IgD-negative memory B cell (primary cell): ENCODE measurements around the gene DHRS1. TPM values are rescaled to one million over a fixed set of nuclear protein-coding genes. Genes with fewer than 3 reads are reported as not detected.

Experiments used
- H3K27ac Mint-ChIP-seq, 3 donors: one replicate each; pipeline ENCODE4 v1.8.0; 2020 to 2022; ENCODE audit warnings: mild to moderate bottlenecking in 3 of 3, mixed read lengths in 3 of 3, moderate library complexity in 1 of 3
- H3K27me3 Mint-ChIP-seq: one replicate; pipeline ENCODE4 v1.8.0; 2021; ENCODE audit warnings: mixed read lengths
- H3K36me3 Mint-ChIP-seq: one replicate; pipeline ENCODE4 v1.8.0; 2020; ENCODE audit warnings: mild to moderate bottlenecking, mixed read lengths
- H3K4me1 Mint-ChIP-seq, 3 donors: one replicate each; pipeline ENCODE4 v1.8.0; 2020 to 2022; ENCODE audit warnings: mixed read lengths in 3 of 3, mild to moderate bottlenecking in 1 of 3
- H3K4me3 Mint-ChIP-seq, 4 donors: one replicate each; pipeline ENCODE4 v1.8.0; 2020 to 2022; ENCODE audit warnings: mild to moderate bottlenecking in 4 of 4, mixed read lengths in 4 of 4, moderate library complexity in 3 of 4
- H3K9me3 Mint-ChIP-seq, 3 donors: one replicate each; pipeline ENCODE4 v1.8.0; 2020 to 2021; ENCODE audit warnings: mixed read lengths in 3 of 3, mild to moderate bottlenecking in 1 of 3
- polyA plus RNA-seq: library from polyadenylated mRNA; unstranded; fragments of 300-500 nt; fragmentation: Illumina TruSeq; gene quantifications from one replicate; pipeline ENCODE4 v1.2.3, GENCODE V29; 2021

Gene DHRS1
- polyA plus RNA-seq, 1 donor from 2014 or later, result 27.3 TPM

DNA sequence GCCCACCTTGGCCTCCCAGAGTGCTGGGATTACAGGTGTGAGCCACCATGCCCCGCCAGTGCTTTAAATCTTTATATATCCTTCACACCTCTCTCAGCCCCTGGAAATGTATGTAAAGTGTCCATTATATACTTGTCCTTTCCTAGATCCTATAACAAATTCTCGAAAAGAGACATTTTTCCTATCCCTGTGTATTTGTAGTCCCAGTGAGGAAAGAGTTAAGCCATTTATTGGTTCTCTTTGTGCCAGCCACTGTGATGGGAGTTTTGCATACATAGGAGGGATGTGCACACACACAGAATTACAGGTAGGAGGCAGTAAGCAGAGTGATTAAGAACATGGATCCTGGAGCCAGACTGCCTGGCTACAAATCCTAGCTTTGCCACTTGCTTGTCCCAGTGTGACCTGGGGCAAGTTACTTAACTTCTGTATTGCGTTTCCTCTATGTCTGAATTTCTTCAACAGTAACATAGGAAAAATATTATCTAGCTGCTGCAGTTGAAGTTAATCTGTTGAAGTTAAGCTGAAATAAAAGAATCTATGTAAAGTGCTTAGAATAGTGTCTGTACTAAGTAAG, 26.1 kb downstream of the DHRS1 start:
- H3K27ac Mint-ChIP-seq, result peak overlapping the region; percentile 63 to 99 (median 96)
- peaks cover 0 to 3% (median 0%) of the 10 kb centered on the region in 3 donors for H3K9me3 Mint-ChIP-seq
- peak overlapping the region in 3 of 4 donors; percentile 31 to 79 (median 38) for H3K4me3 Mint-ChIP-seq
- peaks cover 39 to 53% (median 46%) of the 10 kb centered on the region in 3 donors for H3K4me1 Mint-ChIP-seq
- no peaks in the 10 kb centered on the region for H3K27me3 Mint-ChIP-seq
- H3K36me3 Mint-ChIP-seq, result peaks cover 3% of the 10 kb centered on the region

DNA sequence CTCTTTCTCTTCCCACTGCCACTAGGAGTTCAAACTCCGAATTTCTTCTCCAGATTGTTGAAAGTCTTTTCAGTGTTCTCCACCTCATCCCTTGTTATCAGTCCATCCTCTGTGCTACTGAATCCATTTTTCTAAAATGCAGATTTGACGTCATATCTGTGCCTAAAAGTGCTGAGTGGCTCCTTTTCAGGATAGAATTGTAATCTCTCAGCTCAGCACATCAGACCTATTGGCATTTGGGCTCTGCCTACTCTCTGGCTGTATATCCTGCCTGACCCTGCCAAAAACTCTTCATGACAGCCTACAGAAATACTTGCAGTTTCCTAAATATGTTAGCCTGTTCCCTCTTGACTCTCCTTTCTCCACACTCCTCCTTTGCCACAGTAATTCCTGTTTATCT, 27.1 kb downstream of the DHRS1 start:
- Mint-ChIP-seq H3K4me1 (peaks cover 29 to 43% (median 37%) of the 10 kb centered on the region in 3 donors), H3K36me3 (no peaks in the 10 kb centered on the region), H3K27ac (peak overlapping the region; percentile 63 to 99 (median 96)), H3K4me3 (peak overlapping the region in 3 of 4 donors; percentile 48 to 96 (median 74)), H3K27me3 (no peaks in the 10 kb centered on the region), H3K9me3 (no peaks in the 10 kb centered on the region)

DNA sequence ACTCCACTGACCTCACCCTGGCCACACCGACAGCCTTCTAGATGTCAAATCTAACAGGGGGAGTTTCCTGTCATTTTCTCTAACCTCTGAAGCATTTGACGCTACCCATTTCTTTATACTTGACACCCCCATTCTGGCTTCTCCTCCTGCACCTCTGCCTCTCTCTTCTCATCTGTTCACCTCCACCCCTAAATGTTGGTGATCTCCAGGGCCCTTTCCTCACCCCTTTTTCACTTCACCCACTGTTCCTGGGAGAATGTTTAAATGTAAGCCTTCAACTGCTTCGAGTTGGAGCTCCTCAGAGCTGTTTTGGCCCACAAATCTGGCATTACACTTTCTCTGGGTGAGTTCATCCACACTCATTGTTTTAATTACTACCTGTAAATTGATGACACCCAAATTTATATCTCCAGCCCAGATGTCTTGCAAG, 27.7 kb downstream of the DHRS1 start:
- H3K36me3 Mint-ChIP-seq, result peaks cover 1% of the 10 kb centered on the region
- peak overlapping the region; percentile 63 to 99 (median 96) for H3K27ac Mint-ChIP-seq
- peak overlapping the region; percentile 89 to 96 (median 96) for H3K4me3 Mint-ChIP-seq
- H3K9me3 Mint-ChIP-seq, result no peaks in the 10 kb centered on the region
- H3K27me3 Mint-ChIP-seq, result no peaks in the 10 kb centered on the region
- peaks cover 24 to 40% (median 34%) of the 10 kb centered on the region in 3 donors for H3K4me1 Mint-ChIP-seq

DNA sequence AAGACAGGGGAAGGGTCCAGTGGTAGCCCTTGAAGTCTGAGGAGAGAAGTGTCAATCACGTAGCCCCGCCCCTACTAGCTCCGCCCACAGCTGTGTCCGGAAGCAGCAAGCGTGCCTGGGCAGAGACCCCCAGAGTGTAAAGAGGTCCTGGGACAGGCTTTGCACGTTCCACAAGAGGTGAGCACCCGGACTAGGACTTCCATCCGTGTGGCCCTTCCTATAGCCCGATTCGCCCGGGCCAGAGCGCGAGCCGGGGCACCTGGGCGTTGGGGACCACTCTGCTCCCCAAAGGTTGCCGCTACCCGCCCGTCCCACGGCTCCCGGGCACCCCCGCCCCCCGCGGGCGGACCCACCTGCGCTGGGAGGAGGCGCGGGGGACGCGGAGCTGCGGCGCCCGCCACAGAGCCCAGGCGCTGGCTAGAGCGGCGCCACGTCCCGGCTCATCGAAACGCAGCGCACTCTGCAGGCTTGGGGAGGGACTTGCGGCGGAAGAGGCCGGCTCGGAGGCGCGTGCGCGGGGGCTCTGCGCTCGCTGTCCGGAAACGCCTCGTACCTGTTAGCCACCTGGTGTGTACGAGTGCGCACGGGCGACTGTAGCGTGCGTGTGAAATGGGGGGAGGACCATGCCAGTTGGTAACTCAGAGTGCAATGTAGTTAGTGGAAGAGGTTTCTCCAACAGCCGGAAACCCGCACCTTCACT, 28.3 kb downstream of the DHRS1 start, which contains the start of gene RABGGTA:
TSS of gene RABGGTA (minus strand) at position 464 of the 700 bp plus-strand sequence. CDS start 482 bp downstream, outside the sequence.
- H3K27ac Mint-ChIP-seq, result peak within 1 kb of the TSS; percentile 63 to 99 (median 96)
- peaks cover 22 to 37% (median 31%) of the 10 kb centered on the region in 3 donors for H3K4me1 Mint-ChIP-seq
- no peaks in the 10 kb centered on the region for H3K9me3 Mint-ChIP-seq
- H3K36me3 Mint-ChIP-seq, result peaks cover 7% of the 10 kb centered on the region
- no peaks in the 10 kb centered on the region for H3K27me3 Mint-ChIP-seq
- H3K4me3 Mint-ChIP-seq, result peak within 1 kb of the TSS; percentile 89 to 96 (median 96)

DNA sequence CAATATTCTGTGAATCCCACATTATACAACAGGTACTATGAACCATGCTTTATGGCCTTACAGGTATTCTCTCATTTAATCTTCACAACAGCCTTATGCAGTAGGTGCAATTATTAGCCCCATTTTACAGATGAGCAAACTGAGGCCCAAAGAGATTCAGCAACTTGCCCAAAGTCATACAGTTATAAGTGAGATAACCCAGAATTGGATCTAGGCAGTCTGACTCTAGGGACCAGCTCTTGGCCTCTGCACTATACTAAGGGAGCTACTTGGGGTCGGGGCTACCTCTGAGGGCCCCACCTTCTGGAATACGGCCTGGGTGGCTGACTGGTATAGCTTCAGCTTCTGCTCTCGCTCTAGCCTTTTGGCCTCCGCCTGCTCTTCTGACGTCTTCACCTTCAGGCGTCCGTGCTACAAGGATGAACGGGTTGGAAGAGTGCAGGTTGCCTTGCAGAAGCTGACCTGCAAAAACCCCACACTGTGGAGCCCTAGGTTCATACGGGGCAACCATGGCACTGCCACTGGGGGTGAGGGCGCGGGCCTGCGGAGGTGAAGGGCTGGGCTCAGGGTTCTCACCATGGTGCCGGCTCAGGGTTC, 28.9 kb downstream of the DHRS1 start:
- Mint-ChIP-seq H3K27ac (peak overlapping the region; percentile 63 to 99 (median 96)), H3K9me3 (no peaks in the 10 kb centered on the region), H3K27me3 (no peaks in the 10 kb centered on the region), H3K4me3 (peak overlapping the region; percentile 89 to 96 (median 96)), H3K4me1 (peaks cover 22 to 37% (median 31%) of the 10 kb centered on the region in 3 donors), H3K36me3 (peaks cover 7% of the 10 kb centered on the region)

DNA sequence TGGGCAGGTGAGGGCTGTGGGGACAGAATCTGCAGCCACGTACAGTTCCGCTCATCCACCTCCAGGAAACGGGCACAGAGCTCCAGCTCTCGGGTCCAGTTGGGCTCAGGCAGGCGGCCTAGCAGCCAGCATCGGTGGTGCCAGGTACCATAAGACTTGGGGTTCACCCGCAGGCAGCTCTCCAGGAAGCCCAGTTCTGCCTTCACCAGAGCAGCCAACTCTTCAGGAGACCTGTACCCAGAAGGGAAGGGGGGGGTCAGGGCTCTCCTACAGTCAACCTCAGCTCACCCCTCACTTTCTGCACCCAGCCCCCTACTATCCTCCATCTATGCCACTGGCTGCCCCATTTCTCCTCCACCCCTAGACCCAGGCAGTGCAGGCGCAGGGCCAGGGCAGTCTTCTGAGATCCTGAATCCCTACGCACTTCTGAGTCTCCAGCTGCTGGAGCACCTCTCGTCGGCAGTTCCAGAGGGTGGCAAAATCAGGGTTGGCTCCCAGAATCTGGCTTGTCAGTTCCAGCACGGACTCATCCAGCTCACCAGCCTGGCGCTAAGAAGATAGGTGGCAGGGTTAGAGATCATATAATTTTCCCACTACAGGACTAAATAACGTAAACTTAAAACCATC, 29.6 kb downstream of the DHRS1 start:
- Mint-ChIP-seq H3K36me3 (peaks cover 7% of the 10 kb centered on the region), H3K27me3 (no peaks in the 10 kb centered on the region), H3K4me3 (peak overlapping the region; percentile 30 to 96 (median 78))

DNA sequence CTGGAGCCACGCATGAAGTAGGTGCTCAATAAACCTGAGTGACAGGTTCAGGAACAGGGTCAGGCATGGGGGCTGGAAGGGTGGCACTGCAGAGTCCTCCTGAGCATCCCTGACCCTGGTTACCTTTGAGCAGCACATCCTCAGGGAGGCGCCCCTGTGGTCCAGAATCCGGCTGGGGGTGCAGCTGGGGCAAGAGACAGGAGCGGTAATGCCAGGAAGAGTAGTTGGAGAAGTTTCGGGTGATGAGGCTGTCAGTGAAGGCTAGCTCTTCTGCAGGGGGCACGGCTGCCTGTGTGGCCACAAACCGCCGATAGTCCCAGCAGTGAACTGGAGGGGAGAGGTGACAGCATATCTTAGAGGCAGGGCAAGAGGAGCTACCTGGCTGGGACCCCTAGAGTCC, 30.2 kb downstream of the DHRS1 start:
- Mint-ChIP-seq H3K9me3 (no peaks in the 10 kb centered on the region), H3K27me3 (no peaks in the 10 kb centered on the region), H3K4me1 (peaks cover 19 to 31% (median 30%) of the 10 kb centered on the region in 3 donors), H3K27ac (peak overlapping the region in 1 of 3 donors; percentile 30), H3K36me3 (peaks cover 7% of the 10 kb centered on the region), H3K4me3 (peak overlapping the region in 1 of 4 donors; percentile 96)

More for the DNA sequence above, 29.6 kb downstream of the DHRS1 start:
- Mint-ChIP-seq H3K9me3 (no peaks in the 10 kb centered on the region), H3K4me1 (peaks cover 20 to 32% (median 31%) of the 10 kb centered on the region in 3 donors), H3K27ac (peak overlapping the region; percentile 63 to 99 (median 96))

DNA sequence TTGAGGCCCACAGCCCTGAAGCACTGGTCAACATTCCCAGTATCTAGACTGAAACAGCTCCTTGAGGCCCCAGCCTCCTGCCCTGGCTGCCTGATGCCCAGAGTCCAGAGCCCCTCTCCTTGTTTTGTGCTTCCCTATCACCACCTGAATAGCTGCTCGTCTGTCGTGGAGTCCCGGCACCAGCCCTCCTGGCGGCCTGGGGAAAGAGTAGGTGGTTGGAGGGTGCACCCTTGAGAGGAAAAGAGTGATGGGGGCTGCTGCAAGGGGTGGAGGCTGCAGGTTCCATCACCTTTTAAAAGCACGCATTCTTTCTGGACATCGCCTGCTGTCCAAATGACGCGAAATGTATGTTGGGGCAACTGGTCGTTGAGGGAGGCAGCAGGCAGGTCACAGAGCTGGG, 31.4 kb downstream of the DHRS1 start:
- Mint-ChIP-seq H3K27ac (no peak overlapping the region), H3K36me3 (peaks cover 7% of the 10 kb centered on the region), H3K27me3 (no peaks in the 10 kb centered on the region), H3K4me3 (peak overlapping the region in 1 of 4 donors; percentile 8), H3K4me1 (peaks cover 11 to 21% (median 20%) of the 10 kb centered on the region in 3 donors), H3K9me3 (no peaks in the 10 kb centered on the region)

DNA sequence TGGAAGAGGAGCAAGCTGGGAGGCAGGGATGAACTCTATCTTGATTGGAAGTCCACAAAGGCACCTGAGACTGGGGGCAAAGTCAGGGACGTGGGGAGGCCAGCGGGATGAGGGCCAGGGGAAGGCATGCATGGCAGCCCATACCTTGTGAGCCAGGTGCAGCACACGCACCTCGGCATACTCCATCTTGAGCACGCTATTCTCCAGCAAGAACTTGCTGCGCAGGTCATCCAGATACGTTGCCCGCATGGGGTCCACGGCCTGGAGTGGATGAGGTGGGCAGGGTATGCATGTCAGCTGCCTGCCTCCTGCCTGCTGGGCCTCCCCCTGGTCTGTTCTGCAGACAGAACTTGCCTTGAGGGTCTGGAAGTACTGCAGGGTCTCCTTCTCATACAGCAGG, 32.1 kb downstream of the DHRS1 start:
- peaks cover 11 to 16% (median 16%) of the 10 kb centered on the region in 3 donors for H3K4me1 Mint-ChIP-seq
- no peaks in the 10 kb centered on the region for H3K27me3 Mint-ChIP-seq
- peak overlapping the region in 1 of 4 donors; percentile 22 for H3K4me3 Mint-ChIP-seq
- H3K9me3 Mint-ChIP-seq, result no peaks in the 10 kb centered on the region
- no peak overlapping the region for H3K27ac Mint-ChIP-seq
- peaks cover 9% of the 10 kb centered on the region for H3K36me3 Mint-ChIP-seq

DNA sequence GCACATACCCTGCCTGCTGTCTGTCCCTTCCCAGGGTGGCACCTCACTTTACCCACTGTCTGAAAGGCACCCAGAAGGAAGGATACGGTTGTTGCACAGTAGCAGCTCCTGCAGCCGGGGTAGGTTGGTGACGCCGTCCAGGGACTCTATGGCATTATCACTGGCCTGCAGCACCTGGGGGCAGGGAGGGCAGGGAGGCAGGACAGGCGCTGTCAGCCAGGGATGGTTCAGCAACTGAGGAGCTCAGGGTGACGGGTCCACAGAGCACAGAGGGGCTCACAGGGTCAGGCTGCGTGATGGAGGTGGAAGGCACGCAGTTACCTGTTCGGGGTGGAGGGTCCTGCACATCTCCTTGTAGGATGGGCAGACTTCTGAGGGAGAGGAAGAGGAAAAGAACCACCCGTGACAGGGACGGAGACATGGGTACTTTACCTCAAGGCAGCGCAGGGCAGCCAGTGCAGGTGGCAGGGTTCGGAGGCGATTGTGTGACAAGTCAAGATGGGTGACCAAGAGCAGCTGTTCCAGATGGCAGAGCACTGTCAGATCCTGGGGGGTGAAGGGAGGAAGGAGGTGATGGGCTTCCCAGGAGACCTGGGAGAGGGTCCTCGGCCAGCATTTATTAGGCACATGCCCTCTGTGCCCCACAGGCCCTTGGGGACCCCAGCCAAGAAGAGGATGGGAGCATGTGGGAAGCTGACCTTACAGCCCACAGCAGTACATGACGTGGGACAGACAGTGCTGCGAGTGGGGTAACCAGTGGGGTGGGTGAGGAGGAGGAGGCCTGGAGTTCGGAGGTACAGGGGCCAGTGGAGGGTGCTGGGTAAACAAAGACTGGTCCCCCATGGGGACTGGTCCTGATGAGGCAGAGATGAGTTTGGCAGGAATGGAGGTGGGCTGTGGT, 33.0 kb downstream of the DHRS1 start:
- Mint-ChIP-seq H3K27ac (no peak overlapping the region), H3K27me3 (no peaks in the 10 kb centered on the region), H3K9me3 (no peaks in the 10 kb centered on the region), H3K36me3 (peaks cover 10% of the 10 kb centered on the region), H3K4me3 (peak overlapping the region in 1 of 4 donors; percentile 22), H3K4me1 (peaks cover 5 to 8% (median 6%) of the 10 kb centered on the region in 3 donors)

DNA sequence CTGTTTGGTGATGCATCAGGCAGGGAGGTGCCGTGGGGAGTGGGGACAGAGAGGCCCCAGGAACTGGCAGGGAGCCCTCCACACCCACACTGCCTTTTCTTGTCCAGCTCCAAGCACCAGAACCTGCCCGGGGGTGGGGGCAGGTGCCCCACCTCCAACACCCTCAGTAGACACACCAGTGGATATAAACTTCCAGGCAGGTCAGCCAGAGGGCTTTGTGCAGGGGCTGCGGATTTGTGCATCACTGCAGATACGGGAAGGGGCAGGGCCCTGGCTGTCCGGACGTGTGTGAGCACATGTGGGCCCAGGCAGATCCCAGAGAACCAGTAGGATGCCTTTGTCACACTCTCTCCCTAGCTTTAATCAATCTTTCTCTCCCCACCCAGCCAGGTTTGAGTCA, 35.3 kb downstream of the DHRS1 start:
- Mint-ChIP-seq H3K36me3 (peaks cover 10% of the 10 kb centered on the region), H3K27ac (no peak overlapping the region), H3K4me1 (peaks cover 0 to 3% (median 2%) of the 10 kb centered on the region in 3 donors), H3K4me3 (no peak overlapping the region), H3K27me3 (no peaks in the 10 kb centered on the region), H3K9me3 (no peaks in the 10 kb centered on the region)

DNA sequence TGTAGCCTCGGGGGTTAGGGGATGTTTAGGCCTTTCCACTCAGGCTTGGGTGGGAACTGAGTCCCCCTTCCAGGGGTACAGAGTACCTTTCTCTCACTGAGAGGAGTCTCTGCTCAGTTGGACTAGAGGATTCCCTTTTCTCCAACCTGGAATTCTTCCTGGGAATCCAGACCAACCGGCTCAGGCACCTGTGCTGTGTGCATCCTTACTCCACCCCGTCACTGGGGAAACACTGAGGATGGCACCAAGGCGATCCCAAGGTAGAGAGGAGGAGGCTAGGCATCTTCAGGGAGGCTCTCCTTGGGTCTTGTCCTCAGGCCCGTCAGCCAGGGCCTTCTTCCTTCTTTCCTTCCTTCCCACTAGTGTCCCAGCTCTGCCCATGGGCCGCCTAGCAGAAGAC, 35.7 kb downstream of the DHRS1 start:
- Mint-ChIP-seq H3K27me3 (no peaks in the 10 kb centered on the region), H3K27ac (peak overlapping the region in 1 of 3 donors; percentile 43), H3K9me3 (no peaks in the 10 kb centered on the region), H3K4me1 (peaks cover 0 to 3% (median 2%) of the 10 kb centered on the region in 3 donors), H3K36me3 (peaks cover 10% of the 10 kb centered on the region), H3K4me3 (no peak overlapping the region)

DNA sequence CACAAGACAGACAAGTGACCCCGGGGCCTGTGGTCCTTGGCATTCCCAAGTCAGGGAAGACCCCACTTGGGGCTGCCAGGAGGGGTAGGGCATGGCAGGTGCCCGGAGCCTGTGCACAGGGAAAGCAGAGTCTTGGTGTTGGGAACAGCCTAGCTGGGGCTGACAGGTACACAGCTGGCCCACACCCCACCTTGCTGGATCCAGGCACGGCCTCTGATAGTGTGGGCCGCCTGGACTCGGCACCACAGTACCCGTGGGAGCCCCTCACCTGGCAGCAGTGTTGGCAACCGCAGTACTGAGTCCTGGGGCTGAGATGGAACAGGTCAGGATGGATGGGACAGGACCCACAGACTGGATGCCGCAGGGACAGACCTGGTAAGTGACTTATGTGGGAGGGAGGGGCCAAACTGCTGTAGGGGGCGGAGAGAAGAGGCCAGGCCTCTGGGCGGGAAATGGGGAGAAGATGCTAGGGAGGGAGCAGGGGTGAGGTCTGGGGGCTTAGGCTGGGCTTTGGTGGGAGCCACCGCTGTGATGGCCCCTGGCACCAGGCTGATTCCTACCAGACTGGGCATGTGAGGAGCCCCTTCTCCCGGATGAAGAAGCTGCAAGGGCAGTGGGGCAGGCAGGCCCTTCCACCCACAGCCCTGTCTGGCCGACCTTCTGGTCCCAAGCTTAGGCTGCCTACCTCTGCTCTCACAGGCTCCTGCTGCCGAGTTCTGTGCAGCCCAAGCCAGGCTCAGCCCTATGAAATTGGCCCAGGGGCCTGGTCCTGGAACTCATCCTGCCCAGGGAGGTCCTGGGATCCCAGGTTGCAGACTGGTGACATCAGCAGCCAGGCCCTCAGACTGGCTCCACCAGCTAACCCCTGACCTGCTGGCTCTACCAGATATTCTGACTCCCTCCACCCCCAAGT, 36.5 kb downstream of the DHRS1 start, which contains the start of gene TGM1:
TSS of gene TGM1 (minus strand) at position 357 of the 913 bp plus-strand sequence. CDS start 825 bp downstream, outside the sequence.
- peaks cover 10% of the 10 kb centered on the region for H3K36me3 Mint-ChIP-seq
- H3K27ac Mint-ChIP-seq, result peak within 1 kb of the TSS in 1 of 3 donors; percentile 43
- no peaks in the 10 kb centered on the region for H3K27me3 Mint-ChIP-seq
- H3K9me3 Mint-ChIP-seq, result no peaks in the 10 kb centered on the region
- peaks cover 0 to 4% (median 2%) of the 10 kb centered on the region in 3 donors for H3K4me1 Mint-ChIP-seq
- no peak within 1 kb of the TSS for H3K4me3 Mint-ChIP-seq
